Right lobe of liver (tissue), 6 donors: ENCODE measurements around the gene ARIH2. TPM values are rescaled to one million over a fixed set of nuclear protein-coding genes. Genes with fewer than 3 reads are reported as not detected.
A peak's percentile ranks its signal among the peaks of the same experiment; 100 is the strongest.

Experiments
- ATAC-seq, 4 donors: fragments of 200-7000 bp; cut with Tn5 transposase; one replicate each; pipeline ENCODE4 v1.9.1; 2020; ENCODE audit warnings: mild to moderate bottlenecking in 4 of 4, moderate library complexity in 4 of 4
- DNase-seq, 3 donors: peaks; one replicate each; pipeline ENCODE4 v3.0.0-alpha.2; 2020
- H3K27ac ChIP-seq, 3 donors: fragments of 200-600 bp; one replicate each; pipeline ENCODE4 v1.8.0; 2022
- H3K27me3 ChIP-seq, 2 donors: fragments of 200-600 bp; one replicate each; pipeline ENCODE4 v1.8.0; 2022
- H3K36me3 ChIP-seq, 4 donors: fragments of 200-600 bp; sonication (generic) in 1 of 4; one replicate each; pipeline versions ENCODE4 v1.5.1 to v1.8.0; 2017 to 2022; ENCODE audit warnings: control low read depth in 1 of 4
- H3K4me1 ChIP-seq, 4 donors: fragments of 200-600 bp; sonication (generic) in 1 of 4; one replicate each; pipeline versions ENCODE4 v1.5.1 to v1.8.0; 2017 to 2022; ENCODE audit warnings: control low read depth in 1 of 4
- H3K4me3 ChIP-seq, 3 donors: fragments of 200-600 bp; one replicate each; pipeline ENCODE4 v1.8.0; 2022
- H3K9me3 ChIP-seq, 4 donors: fragments of 200-600 bp; sonication (generic) in 1 of 4; one replicate each; pipeline versions ENCODE4 v1.5.1 to v1.8.0; 2017 to 2022; ENCODE audit warnings: control low read depth in 1 of 4
- POLR2A ChIP-seq: fragments of 450-650 bp; IDR thresholded peaks from one replicate; pipeline ENCODE4 v1.6.1; 2017; ENCODE audit warnings: antibody characterized with exemption, mild to moderate bottlenecking
- WGBS: methylation state at CpG from one replicate; pipeline ENCODE4 v1.1.6; 2018; ENCODE audit warnings: low coverage, low lambda C conversion rate; ENCODE audit not compliant: insufficient coverage; ENCODE audit errors: missing lambda C conversion rate; 5-methylcytosine and 5-hydroxymethylcytosine counted together
- intact Hi-C, 2 donors: fragments of 100-400 bp; cut with DNase I; formaldehyde crosslinking; loops; one replicate each; pipeline versions ENCODE4 v1.11.2 to v1.14.1; 2022
- total RNA-seq, 6 experiments: library from RNA; depleted of rRNA in 2 of 6; stranded (reverse); fragments of >200 nt in 2 of 6; fragmentation: NEBNext Ultra II Directional in 3 of 6; extraction: Animal tissue kit (Norgen Biotek cat#: 25700) in 3 of 6; gene quantifications; one replicate each; pipeline versions ENCODE4 v1.1.0 to v1.2.4, GENCODE V29; 2016 to 2023
- TF ChIP-seq, protein P1 (sequence below), 4 donors: fragments of 200-600 bp in 3 of 4; fragments of 450-650 bp in 1 of 4; IDR thresholded peaks; one replicate each; pipeline versions ENCODE4 v1.5.1 to v1.8.0; 2016 to 2022; ENCODE audit warnings: antibody characterized with exemption in 4 of 4, mild to moderate bottlenecking in 2 of 4
- donor health status: DM: no; HTN: yes; CAD: no.
- donor health status: DM: no; HTN: no; CAD: no.
- donor health status: DM: no; HTN: no; CAD: no.
- donor health status: DM: no; HTN: yes; CAD: no.
- donor health status: DM: no; HTN: yes; CAD: no.

The ARIH2 gene
- total RNA-seq, 6 experiments from 2014 or later = 34.4 to 44.9 (median 38.2) TPM

DNA sequence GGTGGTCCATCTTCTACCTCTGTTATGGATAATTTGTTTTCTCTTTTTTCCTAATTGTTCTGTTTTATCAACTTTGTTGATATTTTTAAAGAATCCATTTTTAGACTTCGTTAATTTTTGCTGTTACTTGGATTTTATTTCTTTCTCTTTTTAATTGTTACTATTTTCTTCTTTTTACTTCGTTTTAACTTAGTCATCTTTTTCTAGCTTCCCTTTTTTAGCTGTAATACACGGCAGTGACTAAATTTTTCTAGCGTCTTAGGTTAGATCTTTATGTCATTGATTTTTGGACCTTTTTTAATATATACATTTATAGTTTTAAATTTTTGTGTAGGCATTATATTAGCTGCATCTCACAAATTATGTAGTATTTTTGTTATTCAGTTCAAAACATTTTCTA is 33.1 kb downstream of the ARIH2 start:
- ATAC-seq = no peak
- no peak for DNase-seq
- H3K27ac ChIP-seq = no peak overlapping the region
- 81% methylated on average over 4 of the region's 4 CpGs for WGBS
- no peak overlapping the region for H3K4me3 ChIP-seq
- H3K36me3 ChIP-seq = peaks cover 0 to 11% (median 2%) of the 10 kb centered on the region in 4 donors
- no peaks in the 10 kb centered on the region for H3K27me3 ChIP-seq
- H3K9me3 ChIP-seq = no peaks in the 10 kb centered on the region
- TF ChIP-seq POLR2A = no peak
- TF ChIP-seq, protein P1, sequence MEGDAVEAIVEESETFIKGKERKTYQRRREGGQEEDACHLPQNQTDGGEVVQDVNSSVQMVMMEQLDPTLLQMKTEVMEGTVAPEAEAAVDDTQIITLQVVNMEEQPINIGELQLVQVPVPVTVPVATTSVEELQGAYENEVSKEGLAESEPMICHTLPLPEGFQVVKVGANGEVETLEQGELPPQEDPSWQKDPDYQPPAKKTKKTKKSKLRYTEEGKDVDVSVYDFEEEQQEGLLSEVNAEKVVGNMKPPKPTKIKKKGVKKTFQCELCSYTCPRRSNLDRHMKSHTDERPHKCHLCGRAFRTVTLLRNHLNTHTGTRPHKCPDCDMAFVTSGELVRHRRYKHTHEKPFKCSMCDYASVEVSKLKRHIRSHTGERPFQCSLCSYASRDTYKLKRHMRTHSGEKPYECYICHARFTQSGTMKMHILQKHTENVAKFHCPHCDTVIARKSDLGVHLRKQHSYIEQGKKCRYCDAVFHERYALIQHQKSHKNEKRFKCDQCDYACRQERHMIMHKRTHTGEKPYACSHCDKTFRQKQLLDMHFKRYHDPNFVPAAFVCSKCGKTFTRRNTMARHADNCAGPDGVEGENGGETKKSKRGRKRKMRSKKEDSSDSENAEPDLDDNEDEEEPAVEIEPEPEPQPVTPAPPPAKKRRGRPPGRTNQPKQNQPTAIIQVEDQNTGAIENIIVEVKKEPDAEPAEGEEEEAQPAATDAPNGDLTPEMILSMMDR (IDR thresholded peaks at IDR 0.05) = no peak
- intact Hi-C loops = no loop called here
- H3K4me1 ChIP-seq = no peaks in the 10 kb centered on the region

GRCh38 chr3:48952510-48953118 is 34.0 kb downstream of the ARIH2 start:
- DNase-seq (peak in 1 of 3 donors; percentile 30), ATAC-seq (peak; percentile 69 to 85 (median 76))
- no peaks in the 10 kb centered on the region for H3K27me3 ChIP-seq
- TF ChIP-seq POLR2A = no peak
- TF ChIP-seq, protein P1 (IDR thresholded peaks at IDR 0.05) = peak; percentile 24 to 50 (median 46)
- H3K4me1 ChIP-seq = no peaks in the 10 kb centered on the region
- no peak overlapping the region for H3K4me3 ChIP-seq
- H3K9me3 ChIP-seq = no peaks in the 10 kb centered on the region
- 80% methylated on average over 7 of the region's 8 CpGs for WGBS
- peaks cover 0 to 11% (median 3%) of the 10 kb centered on the region in 4 donors for H3K36me3 ChIP-seq
- intact Hi-C loops = no loop called here
- no peak overlapping the region for H3K27ac ChIP-seq

DNA sequence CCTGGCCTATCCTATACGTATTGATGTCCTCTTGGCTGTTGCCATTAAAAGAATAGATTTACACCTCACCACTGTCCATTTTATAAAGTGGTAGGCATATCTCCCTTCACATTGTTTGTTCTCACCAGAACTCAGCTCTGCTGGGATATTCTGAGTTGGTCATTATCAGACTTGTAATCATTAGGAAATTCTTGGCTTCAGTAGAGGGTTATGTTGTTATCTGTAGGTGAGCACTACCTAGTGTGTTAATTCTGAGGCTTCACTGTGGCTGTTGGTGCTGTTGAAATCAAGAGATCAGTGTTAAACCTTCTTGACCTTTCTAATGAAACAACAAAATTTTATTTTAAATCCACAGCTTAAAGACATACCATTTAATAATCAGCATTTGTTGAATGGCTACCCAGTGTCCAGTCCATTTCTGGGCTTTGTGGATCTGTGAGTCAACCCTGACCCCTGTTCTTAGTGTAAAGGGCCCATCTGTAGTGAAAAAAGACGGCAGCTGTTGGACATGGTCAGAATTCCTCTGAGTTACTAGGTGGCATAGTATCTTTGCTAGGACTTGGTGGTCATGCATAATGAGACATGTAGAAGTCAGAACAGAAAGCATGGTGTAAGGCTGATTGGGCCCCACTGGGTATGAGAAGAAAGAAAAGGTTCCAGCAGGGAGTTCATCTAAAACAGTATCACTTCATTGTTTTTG is 38.5 kb downstream of the ARIH2 start:
- TF ChIP-seq, protein P1 (IDR thresholded peaks at IDR 0.05) = no peak
- no peak for TF ChIP-seq POLR2A
- WGBS = 73% methylated on average over 1 of the region's 2 CpGs
- H3K27ac ChIP-seq = no peak overlapping the region
- no peak overlapping the region for H3K4me3 ChIP-seq
- H3K4me1 ChIP-seq = no peaks in the 10 kb centered on the region
- peak in 1 of 3 donors; percentile 1 for DNase-seq
- peaks cover 0 to 21% (median 4%) of the 10 kb centered on the region in 4 donors for H3K36me3 ChIP-seq
- intact Hi-C loops = no loop called here
- H3K9me3 ChIP-seq = no peaks in the 10 kb centered on the region
- ATAC-seq = peak in 2 of 4 donors; percentile 60 to 86
- H3K27me3 ChIP-seq = no peaks in the 10 kb centered on the region

DNA sequence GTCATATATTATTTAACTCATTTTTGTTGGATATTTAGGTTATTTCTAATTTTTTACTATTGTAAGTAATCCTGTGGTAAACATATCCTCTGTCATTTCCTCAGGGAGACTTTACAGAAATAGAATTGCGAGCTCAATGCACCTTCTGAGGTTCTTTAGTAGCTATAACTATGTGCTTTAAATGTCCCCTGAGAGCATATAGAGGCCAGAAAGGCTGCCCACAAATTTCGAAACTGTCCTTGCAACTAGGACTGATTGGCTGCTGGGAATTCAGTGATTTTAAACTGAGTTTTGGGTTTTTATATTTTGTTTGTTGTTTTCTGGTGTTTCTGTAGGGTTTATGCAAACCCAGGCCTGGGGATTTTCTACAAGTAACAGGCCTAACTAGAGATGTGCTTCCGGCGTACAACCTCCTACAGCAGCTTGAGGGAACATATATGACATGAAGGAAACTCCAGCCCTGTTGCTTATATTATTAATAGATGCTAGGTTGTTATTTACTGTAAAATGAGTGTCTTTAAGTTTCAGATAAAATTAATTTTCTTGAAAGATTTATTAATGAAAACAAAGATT is 42.3 kb downstream of the ARIH2 start:
- intact Hi-C loops = no loop called here
- no peak for ATAC-seq
- no peaks in the 10 kb centered on the region for H3K4me1 ChIP-seq
- no peaks in the 10 kb centered on the region for H3K9me3 ChIP-seq
- WGBS = 89% methylated on average over 4 of the region's 4 CpGs
- no peaks in the 10 kb centered on the region for H3K27me3 ChIP-seq
- TF ChIP-seq POLR2A = no peak
- TF ChIP-seq, protein P1 (IDR thresholded peaks at IDR 0.05) = no peak
- DNase-seq = peak in 1 of 3 donors; percentile 7
- peaks cover 0 to 33% (median 7%) of the 10 kb centered on the region in 4 donors for H3K36me3 ChIP-seq
- no peak overlapping the region for H3K4me3 ChIP-seq
- H3K27ac ChIP-seq = no peak overlapping the region
